Epithelial cell of esophagus (primary cell): ENCODE data around the gene MRPS12.
"Not testable (repeated sequence)": the region's sequence is repeated elsewhere in the genome, so short reads cannot be mapped to it uniquely, and the experiment has no call there.

Source experiments
- DNase-seq: peaks from one replicate; pipeline ENCODE4 v3.0.0; 2010; ENCODE audit warnings: low read depth
- H3K4me3 ChIP-seq: 2 replicates; pipeline ENCODE4 v1.5.1; 2011; ENCODE audit warnings: mild to moderate bottlenecking, low read length, control low read depth
- TF ChIP-seq, protein P1 (sequence below): IDR thresholded peaks from 2 replicates; pipeline ENCODE4 v1.5.1; 2011; ENCODE audit warnings: low read depth, mild to moderate bottlenecking, low read length, control low read depth, inconsistent platforms; ENCODE audit not compliant: insufficient read depth; ENCODE audit errors: missing control alignments

The MRPS12 gene

DNA sequence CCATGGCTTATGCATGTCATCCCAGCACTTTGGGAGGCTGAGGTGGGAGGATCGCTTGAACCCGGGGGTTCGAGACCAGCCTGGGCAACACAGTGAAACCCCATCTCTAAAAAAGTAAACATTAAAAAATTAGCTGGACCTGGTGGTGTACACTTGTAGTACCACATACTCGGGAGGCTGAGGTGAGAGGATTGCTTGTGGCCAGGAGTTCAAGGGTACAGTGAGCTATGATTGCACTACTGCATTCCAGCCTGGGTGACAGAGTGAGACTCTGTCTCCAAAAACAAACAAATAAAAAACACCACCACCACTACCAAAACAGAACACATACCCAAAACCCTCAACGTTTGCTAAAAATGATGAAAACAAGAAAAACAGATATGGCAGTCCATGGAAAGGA is 28.9 kb downstream of the MRPS12 start:
- H3K4me3 ChIP-seq, result no peak overlapping the region
- DNase-seq, result no peak
- TF ChIP-seq, protein P1, sequence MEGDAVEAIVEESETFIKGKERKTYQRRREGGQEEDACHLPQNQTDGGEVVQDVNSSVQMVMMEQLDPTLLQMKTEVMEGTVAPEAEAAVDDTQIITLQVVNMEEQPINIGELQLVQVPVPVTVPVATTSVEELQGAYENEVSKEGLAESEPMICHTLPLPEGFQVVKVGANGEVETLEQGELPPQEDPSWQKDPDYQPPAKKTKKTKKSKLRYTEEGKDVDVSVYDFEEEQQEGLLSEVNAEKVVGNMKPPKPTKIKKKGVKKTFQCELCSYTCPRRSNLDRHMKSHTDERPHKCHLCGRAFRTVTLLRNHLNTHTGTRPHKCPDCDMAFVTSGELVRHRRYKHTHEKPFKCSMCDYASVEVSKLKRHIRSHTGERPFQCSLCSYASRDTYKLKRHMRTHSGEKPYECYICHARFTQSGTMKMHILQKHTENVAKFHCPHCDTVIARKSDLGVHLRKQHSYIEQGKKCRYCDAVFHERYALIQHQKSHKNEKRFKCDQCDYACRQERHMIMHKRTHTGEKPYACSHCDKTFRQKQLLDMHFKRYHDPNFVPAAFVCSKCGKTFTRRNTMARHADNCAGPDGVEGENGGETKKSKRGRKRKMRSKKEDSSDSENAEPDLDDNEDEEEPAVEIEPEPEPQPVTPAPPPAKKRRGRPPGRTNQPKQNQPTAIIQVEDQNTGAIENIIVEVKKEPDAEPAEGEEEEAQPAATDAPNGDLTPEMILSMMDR, result no peak

DNA sequence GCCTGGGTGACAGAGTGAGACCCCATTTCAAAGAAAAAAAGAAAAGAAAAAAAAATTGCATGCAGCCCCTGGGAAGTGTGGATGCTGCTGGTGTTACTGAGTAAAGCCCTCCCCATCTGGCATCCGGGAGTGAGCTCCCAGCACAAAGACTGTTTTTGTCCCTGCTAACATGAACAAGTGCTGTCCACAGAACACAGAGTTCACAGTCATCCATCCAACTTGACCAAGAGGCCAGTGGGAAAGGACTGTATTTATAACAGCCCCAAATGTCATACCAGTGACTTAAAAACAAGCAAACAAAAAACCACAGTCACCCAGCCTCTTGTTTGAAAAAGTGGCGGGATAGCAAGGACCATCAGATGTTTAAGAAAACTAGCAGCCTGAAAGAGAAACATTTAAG is 34.0 kb downstream of the MRPS12 start:
- TF ChIP-seq, protein P1, result no peak
- DNase-seq, result no peak
- H3K4me3 ChIP-seq, result no peak overlapping the region

DNA sequence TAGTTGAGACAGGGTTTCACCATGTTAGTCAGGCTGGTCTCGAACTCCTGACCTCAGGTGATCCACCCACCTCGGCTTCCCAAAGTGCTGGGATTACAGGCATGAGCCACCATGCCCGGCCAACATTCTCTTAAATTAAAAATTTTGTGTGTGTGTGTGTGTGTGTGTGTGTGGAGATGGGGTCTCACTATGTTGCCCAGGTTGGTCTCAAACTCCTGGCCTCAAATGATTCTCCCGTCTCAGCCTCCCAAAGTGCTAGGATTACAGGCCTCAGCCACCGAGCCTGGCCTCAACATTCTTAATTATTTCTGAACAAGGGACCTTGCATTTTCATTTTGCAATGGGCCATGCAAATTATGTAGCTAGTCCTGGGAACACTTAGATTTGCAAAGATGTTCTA is 35.4 kb downstream of the MRPS12 start:
- H3K4me3 ChIP-seq, DNase-seq: not testable (repeated sequence)

DNA sequence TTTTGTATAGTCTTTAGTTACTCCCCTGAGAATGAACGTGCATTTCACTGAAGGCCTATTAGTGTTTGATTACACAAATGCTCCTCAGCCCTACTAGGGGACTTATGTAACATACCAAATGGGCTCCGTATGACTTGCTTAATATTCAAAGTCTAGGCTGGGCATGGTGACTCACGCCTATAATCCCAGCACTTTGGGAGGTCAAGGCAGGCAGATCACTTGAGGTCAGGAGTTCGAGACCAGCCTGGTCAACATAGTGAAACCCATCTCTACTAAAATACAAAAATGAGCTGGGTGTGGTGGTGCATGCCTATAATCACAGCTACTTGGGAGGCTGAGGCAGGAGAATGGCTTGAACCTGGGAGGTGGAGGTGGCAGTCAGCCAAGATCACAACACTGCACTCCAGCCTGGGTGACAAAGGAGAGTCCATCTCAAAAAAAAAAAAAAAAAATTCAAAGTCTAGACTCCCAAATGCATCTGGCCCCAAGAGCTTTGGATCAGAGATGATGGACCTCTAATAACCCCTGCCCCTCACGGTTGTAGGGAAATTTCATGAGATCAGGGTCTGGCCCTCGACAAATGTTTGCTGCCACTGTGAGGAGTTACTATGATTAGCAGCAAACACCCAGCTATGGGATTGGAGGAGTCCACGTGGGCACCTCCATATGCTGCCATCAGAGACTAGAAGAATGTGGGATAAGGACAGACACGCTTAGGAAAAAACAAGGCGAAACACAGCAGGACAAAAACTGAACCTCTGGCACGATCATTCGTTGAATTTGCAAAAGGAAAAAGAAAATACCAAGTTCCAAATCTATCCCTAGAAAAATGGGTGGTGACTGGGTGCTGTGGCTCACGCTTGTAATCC is 40.2 kb downstream of the MRPS12 start:
- peak; percentile 7 for DNase-seq
- TF ChIP-seq, protein P1, result no peak

DNA sequence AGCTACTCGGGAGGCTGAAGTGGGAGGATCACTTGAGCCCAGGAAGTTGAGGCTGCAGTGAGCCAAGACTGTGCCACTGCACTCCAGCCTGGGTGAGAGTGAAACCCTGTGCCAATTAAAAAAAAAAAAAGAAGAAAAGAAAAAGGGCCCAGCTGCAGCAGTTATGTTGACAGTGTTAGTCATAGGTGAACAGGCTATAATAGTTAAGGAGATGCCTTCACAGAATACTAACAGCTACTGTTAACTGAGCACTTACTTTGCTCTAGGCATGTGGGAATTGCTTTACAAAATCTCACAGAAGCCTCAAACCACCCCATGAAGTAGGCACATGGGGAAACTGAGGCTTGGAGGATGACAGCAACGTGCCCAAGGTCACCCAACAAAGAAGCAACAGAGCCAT is 40.9 kb downstream of the MRPS12 start:
- TF ChIP-seq, protein P1, result no peak
- no peak for DNase-seq
- H3K4me3 ChIP-seq, result no peak overlapping the region

More for the DNA sequence above, 40.2 kb downstream of the MRPS12 start:
- no peak overlapping the region for H3K4me3 ChIP-seq

DNA sequence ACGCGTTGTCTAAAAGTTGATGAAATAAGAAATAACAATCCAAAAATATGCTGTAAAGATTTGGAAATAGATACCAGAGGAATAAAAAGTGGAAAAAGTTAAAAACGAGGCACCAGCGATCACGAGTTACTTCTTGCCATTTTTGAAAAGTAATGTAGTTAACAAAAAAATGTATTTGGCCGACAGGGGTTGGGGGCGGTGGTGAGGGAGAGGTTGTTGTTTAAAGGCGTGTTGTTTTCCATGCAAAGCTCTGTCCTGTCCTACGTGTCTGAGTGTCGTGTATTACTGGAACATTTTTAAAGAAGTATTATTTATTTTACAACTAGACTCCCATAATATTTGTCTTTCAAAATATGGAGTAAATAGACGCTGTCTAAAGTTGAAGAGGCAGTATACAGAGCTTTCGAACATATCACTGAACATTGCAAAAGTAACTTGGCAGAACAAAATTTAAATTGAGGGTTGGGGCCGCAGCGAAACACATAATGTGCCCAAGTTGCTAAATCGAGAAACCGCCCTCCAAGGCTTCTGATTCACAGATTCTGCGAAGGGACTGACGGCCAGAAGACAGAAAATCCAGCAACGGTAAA is 44.0 kb downstream of the MRPS12 start:
- TF ChIP-seq, protein P1, result no peak
- peak overlapping the region; percentile 58 for H3K4me3 ChIP-seq
- DNase-seq, result no peak

DNA sequence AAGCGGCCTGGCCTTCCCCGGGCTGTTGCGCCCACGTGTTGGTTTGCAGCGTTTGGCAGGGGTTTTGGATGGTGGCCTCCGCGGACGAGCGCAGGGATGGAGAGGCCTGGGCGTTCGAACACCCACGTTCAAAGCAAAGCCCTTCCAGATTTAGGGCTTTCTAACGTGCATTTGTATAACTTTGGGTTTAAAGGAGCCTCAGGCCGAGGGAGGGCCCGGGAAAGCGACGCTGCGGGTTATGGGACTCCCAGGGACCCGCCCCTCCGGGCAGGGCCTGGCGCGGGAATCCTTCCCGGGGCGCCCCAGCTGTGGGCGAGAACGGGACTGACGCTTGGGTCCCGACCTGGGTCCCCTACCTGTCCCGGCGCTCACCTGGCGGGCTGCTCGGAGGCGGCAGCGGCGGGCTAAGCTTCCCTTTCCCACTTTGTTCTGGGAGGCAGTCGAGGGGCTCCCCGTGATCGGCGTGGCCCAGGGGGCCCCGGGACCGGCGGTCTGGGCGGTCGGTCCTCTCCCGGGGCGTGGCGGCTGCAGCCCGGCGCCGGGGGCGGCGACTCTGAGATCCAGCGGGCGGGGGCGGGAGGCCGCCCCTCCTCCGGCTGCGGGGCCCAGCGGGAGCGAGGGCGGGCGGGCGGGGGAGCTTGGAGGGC is 44.6 kb downstream of the MRPS12 start, which contains the start of gene FBXO17:
Gene FBXO17 (minus strand): TSS at position 529 of the 647 bp plus-strand sequence. CDS start 25,423 bp downstream, outside the sequence.
- H3K4me3 ChIP-seq, result peak within 1 kb of the TSS; percentile 58
- DNase-seq, result peak; percentile 49
- TF ChIP-seq, protein P1, result no peak
